Endometrium (tissue), 2 donors: ENCODE measurements around the gene SLC25A6.
"Not testable (repeated sequence)": the region's sequence is repeated elsewhere in the genome, so short reads cannot be mapped to it uniquely, and the experiment has no call there.

Source experiments
- FAIRE-seq: peaks from 2 replicates; lab custom pipeline; 2012; peaks lifted over from hg19 to GRCh38; lab: Jason Lieb, UNC
- donor health status: control.
- donor health status: control.

SLC25A6 gene

DNA sequence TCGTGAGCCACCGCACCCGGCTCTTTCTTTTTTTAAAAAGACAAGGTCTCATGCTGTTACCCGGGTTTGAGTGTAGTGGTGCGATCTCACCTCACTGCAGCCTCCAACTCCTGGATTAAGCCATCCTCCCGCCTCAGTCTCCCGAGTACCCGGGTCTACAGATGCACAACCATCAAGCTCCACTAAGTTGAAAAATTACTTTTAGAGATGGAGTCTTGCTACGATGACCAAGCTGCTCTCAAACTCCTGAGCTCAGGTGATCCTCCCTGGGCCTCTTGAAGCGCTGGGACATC, 2.0 kb downstream of the SLC25A6 start:
- FAIRE-seq = no peak

DNA sequence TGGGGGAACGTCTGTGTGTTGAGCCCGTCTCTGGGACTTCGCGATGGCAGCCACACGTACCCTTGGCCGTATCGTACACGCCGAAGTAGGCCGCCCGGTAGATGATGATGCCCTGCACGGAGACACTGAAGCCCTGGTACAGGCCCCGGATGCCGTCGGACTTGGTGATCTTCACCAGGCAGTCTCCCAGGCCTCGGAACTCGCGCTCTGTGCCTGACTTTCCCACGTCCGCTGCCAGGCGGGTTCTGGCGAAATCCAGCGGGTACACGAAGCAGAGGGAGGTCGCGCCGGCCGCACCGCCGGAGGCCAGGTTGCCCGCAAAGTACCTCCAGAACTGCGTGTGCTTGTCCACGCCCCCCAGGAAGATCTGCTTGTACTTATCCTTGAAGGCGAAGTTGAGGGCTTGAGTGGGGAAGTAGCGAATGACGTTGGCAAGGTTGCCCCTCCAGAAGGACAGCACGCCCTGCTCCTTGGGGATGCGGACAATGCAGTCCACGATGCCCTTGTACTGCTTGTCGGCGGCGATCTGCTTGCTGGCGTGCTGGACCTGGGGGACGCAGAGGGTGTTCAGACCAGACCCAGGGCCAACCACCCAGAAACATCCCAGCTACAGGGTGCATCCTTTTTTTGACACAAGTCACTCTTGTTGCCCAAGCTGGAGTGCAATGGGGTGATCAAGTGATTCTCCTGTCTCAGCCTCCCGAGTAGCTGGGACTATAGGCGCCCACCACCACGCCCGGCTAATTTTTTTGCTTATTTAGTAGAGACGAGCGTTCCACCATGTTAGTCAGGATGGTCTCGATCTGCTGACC, 2.5 kb downstream of the SLC25A6 start:
- no peak for FAIRE-seq

- FAIRE-seq = no peak
Observed at GRCh38 chrX:1388651-1389050, 3.3 kb downstream of the SLC25A6 start.

DNA sequence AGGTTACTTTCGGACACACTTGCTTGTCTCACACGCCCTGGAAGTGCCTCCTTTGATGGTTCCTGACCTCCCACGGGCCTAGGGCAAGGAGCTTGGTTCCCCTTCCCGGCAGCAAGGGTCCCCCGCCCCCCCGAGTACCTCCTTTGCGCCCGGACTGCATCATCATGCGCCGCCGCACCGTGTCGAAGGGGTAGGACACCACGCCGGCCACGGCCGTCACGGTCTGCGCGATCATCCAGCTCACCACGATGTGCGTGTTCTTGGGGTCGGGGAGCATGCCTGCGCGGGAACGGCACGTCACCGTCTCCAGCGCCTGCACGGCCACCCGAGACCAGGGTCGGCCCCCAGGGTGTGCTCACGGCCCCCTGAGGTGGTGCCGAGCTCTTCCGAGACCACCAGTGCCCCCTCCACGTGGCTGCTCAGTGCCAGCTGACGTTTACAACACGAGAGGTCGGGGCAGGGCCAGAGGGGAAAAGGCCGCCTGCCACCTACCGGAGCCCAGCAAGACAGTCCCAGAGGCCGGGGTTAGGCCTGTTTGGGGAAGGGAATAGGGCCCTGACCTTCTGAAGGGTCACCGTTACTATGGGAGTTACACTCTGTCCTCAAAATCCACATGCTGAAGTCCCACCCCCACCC, 4.7 kb downstream of the SLC25A6 start:
- no peak for FAIRE-seq

DNA sequence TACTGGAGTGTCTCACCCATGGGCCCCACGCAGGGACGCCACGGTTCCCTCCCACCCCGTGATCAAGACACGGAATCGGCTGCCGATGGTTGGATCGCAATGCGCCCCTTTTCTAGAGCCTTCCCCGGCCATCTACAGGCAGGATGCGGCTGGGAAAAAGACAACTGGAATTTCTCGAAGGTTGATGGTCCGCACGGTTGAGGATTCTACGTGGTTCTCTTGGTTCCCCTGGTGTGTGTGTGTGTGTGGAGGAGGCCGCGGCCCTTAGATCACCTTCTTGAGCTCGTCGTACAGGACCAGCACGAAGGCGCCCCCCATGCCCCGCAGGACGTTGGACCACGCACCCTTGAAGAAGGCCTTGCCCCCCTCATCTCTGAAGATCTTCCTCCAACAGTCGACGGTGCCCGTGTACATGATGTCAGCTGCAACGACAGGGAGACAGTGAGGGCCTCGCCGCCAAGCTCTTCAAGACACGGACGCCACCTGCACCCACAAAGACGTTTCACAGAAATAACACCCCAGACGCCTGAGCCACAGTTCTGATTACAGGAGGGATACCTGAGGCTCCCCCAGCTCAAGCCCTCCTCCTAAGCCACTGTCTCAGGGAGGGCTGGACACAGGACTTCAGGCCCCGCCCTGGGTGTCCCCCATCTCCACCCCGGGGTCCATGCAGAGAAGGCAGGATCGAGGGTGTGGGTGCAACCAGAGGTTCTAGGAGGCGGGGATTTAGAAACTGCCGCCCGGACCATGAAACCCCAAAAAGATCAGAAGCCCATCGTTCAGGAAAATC, 5.4 kb downstream of the SLC25A6 start:
- no peak for FAIRE-seq

DNA sequence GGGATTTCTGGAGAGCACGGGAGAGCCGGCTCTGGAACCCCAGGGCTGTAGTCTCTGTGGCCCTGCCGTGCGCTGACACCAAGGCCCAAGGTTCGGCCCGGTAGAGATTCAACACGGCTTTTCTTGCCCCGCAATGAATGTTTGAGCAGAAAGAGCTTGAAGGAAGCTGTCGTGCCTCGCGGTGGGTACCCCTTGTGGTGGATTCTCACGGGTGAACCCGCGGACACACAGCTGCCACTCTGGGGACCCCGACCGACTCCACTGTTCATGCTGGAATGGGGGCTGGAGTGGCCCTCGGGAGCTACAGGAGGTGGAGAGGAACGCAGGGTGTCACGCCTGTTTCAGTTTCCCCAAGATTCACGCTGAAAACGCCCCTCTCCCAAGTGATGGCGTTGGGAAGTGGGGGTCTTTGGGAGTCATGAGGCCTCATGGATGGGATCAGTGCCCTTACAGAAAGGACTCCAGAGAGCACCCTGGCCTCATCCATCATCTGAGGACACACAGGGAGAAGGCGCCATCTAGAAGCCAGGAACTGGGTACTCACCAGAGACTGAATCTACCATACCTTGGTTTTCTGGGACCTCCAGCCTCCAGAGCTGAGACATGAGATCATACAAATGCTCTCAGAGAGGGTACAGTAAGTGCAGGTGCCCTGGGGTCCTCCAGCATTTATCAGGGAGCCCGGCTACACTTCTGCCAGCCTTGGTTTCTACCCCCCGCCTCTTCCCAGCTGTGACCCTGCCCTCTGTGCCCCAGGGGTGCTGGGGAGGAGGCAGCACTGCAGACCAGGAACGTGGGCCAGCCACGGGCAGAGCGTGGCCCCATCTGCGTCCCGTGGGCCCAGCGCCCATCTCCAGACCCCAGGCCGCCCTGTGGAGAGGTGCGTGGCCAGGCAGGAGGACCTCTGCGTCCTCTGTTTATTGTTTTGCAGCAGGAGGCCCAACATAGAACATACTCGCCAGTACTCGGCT, 6.4 kb downstream of the SLC25A6 start:
- FAIRE-seq = no peak

DNA sequence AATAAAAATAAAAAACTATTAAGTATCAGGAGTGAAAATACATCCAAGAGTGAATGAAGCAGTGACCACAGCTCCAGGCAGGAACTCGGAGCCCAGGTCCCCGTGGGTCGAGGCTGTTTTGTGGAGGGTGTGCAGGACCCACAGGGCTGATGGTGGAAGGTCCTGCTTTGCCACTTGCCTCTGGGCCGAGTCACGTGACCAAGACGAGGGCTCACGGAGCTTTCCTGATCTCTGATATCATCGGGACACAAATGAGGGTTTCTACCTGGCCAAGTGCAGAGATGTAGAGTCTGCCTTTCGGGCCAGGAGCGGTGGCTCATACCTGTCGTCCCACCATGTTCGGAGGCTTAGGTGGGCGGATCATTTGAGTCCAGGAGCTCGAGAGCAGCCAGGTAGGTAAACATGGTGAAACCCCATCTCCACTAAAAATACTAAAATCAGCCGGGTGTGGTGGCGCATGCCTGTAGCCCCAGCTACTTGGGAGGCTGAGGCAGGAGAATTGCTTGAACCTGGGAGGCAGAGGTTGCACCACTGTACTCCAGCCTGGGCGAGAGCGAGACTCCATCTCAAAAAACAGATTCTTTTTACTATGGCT, 7.2 kb downstream of the SLC25A6 start:
- FAIRE-seq = no peak

DNA sequence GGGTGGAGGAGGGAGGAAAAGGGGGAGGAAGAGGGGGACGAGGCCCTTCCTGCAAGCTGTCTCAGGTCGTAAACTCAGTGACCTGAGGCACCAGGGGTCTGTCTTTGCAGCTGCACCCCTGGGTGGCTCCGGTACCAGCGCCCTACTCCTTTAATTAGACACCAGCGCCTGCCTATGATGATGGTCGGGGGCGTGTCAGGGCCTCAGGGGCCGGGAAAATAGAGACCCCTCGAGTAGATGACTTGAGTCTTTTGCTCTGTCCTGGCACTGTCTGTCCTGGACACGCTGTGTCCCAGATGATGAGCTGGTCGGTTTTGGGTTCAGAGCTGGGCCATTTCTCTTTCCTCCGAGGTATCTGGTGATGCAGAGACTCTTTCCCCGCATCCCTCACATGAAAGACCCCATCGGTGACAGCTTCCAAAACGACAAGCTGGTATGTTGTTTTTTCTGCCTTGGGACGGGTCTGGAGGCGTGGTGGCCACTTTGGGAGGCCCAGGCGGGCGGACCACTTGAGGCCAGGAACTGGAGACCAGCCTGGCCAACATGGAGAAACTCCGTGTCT, 11.2 kb downstream of the SLC25A6 start:
- FAIRE-seq = no peak

DNA sequence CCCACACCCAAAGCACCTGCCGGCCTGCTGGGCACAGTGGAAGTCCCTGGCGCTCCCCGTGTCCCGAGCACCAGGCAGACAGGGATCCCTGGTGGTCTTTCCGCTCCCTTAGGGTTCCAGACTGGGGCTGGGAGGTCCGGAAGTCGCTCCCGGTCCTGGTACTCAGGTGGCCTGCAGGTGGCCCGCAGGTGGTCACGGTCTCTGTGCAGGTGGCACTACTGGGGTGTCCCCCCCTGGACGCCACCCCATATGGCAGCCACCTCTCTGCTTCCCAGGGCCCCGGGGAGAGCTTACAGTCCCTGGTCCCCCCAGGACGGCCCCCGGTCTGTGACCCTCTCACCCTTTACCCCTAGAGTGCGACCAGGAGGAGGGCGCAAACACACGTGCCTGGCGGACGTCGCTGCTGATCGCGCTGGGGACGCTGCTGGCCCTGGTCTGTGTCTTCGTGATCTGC, 13.6 kb downstream of the SLC25A6 start:
- no peak for FAIRE-seq

DNA sequence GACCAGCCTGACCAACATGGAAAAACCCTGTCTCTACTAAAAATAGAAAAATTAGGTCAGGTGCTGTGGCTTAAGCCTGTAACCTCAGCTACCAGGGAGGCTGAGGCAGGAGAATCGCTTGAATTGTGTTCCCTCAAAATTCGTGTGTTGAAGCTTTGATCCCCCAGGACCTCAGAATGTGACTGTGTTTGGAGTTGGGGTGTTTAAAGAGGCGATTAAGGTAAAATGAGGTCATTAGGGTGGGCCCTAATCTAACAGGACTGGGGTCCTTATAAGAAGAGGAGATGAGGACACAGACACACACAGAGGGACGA, 23.6 kb downstream of the SLC25A6 start:
- FAIRE-seq = no peak

GRCh38 chrX:1366363-1366762, 25.6 kb downstream of the SLC25A6 start:
- not testable (repeated sequence) for FAIRE-seq

DNA sequence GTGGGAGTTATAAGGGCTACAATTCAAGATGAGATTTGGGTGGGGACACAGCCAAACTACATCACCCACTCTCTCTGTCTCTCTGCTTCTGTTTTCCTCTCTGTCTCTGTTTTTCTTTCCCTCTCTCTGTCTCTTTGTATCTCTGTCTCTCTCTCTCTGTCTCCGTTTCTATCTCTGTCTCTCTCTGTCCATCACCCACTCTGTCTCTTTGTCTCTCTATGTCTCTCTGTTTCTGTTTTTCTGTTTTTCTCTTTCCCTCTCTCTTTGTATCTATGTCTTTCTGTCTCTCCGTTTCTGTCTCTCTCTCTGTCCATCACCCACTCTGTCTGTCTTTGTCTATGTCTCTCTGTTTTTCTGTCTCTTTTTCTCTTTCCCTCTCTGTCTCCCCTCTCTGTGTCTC, 30.0 kb downstream of the SLC25A6 start:
- FAIRE-seq = no peak

DNA sequence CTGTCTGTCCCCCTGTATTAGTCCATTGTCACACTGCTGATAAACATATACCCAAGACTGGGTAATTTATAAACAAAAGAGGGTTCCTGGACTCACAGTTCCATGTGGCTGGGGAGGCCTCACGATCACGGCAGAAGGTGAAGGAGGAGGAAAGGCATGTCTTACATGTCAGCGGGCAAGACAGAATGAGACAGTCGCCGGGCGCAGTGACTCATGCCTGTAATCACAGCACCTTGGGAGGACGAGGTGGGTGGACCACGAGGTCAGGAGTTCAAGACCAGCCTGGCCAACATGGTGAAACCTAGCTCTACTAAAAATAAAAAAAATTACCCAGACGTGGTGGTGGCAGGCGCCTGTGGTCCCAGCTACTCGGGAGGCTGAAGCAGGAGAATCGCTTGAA, 30.6 kb downstream of the SLC25A6 start:
- FAIRE-seq = no peak

DNA sequence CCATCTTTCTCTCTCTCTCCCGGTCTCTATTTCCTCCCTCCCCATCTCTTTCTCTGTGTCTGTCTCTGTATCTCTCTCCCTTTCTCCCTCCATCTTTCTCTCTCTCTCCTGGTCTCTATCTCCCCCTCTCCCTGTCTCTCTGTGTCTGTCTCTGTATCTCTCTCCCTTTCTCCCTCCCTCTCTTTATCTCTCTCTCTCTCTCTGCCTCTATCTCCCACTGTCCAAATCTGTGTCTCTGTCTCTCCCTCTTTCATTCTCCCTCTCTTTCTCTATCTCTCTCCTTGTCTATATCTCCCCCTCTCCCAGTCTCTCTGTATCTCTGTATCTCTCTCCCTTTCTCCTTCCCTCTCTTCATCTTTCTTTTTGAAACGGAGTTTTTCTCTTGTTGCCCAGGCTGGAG, 31.7 kb downstream of the SLC25A6 start:
- no peak for FAIRE-seq

- no peak for FAIRE-seq
Observed at GRCh38 chrX:1359477-1359873, 32.4 kb downstream of the SLC25A6 start.

DNA sequence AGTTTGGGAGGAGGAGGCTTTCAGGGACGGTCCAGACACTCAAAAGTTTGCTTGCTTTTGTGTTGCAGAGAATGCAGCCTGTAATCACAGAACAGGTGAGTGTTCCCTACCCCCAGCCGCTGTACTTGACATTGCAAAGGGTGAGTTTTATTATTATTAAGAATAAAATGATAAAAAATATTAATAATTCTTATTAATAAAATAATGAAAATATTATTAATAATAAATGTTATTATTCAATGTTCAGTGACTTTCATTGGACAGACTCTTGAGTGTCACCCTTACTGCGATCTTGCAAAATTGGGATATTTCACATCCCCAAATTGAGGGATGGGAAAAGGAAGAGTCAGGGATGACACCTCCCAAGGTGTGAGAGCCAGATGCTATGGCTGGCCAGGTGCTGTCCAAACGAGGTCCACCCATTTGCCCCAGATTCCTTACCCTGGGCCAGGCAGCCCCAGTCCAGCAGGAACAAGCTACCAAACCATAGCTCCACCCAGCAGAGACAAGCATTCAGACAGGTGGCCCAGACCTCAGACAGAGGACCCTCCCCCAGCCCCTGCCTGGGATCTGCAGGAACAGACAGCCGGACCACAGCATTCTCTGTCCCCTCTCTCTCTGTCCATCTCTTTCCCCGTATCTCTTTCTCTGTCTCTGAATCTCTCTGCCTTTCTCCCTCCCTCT, 33.0 kb downstream of the SLC25A6 start:
- no peak for FAIRE-seq

DNA sequence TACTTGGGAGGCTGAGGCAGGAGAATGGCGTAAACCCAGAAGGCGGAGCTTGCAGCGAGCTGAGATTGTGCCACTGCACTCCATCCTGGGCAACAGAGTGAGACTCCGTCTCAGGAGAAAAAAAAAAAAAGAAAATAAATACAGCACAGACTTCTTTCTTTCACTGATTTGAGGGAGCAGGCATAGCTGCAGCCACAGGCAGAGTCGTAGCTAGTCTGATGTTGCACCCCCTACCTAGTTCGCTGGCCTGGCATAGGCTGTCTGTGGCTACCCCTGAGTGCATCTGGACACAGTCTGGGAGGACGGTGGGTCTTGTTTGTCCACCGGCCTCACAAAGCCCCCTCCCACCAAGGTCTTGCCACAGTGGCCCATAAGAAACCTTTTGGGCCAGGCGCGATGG, 33.9 kb downstream of the SLC25A6 start:
- FAIRE-seq = no peak

DNA sequence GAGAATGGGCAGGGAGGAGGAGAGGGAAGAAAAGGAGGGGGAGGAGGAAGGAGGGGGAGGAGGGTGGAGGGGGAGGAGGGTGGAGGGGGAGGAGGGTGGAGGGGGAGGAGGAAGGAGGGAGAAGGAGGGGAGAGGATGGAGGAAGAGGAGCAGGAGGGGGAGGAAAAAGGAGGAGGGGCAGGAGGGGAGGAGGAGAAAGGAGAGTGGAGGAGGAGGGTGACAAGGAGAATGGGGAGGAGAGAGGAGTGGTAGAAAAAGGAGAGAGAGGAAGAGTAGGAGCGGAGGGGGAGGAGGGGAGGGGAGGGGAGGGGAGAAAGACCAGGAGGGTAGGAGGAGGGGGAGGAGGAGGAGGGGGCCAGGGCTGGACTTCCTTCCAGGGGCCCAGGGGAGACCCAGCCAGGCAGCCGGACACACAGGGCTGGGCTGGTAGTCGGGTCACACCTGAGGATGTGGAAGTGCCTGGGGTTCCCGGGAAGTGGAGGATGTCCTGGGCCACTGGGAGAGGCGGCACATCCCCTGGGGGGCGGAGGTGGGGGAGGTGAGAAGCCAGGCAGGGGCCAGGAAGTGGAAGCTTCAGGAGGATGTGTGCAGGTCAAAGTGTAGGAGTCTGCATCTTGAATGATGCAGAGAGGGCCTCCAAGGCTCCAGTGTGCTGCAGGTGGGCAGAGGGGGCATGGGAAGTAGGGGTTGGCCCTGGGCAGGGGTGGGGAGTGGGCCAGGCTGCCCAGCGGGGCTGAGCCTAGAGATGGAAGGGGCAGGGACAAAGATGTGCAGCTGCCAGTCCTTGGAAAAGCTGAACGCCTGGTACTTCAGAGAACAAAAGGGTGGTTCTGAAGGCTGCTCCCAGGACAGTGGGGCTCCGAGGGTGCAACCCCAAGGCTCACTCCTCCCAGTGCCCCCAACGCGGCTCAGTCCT, 36.5 kb downstream of the SLC25A6 start:
- FAIRE-seq = no peak
